Measurements from ENCODE around the gene ZNF593.

The ZNF593 gene

DNA sequence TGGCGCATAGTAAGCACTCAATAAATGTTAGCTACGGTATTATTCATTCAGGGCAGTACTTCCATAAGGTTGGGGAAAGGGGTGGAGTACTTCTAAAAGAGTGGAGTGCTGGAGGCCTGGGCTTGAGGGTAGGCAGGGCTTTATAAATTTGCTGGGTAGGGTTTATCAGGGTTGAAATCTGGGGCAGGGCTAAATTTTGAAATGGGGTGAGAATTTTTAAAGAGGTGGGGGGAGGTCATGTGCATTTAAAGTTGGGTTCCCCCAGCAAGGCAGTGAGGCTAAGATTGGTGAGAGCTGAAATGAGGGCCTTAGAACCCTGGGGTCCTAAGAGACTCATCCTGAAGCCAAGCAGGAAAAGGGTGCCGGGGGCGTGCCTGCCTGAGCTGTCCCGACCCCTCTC, 30.7 kb downstream of the ZNF593 start:
- DNase-seq, result no peak

DNA sequence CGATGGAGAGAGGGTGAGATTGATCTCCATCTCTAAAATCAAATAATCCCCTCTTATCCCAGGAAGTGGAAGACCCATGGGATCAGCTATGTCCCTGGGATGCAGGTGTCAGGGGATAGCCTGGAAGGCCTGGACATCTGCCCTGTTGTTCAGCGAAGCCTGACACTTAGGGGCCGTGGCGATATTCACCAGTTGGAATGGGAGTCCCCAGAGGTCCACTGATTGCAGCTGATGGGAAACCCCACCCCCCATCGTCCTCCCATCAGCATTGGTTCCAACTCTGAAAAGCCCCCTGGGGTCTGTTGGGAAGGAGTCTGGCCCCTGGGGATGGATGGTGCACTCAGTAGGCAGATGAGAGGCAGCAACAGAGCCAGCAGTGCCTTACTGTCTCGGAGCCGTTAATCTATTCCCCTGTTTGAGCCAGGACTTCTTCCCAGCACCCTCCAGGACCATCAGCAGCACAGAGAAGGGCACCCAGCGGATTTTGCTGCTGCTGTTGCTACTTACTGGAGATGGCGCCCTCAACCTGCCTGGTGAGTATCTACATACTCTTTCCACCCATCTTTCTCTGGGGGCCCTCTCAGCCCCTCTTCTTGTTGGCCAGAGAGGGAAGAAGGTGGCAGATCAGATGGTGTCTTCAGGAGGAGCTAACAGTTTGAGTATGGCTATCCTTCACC, 34.1 kb downstream of the ZNF593 start:
- DNase-seq, result no peak

DNA sequence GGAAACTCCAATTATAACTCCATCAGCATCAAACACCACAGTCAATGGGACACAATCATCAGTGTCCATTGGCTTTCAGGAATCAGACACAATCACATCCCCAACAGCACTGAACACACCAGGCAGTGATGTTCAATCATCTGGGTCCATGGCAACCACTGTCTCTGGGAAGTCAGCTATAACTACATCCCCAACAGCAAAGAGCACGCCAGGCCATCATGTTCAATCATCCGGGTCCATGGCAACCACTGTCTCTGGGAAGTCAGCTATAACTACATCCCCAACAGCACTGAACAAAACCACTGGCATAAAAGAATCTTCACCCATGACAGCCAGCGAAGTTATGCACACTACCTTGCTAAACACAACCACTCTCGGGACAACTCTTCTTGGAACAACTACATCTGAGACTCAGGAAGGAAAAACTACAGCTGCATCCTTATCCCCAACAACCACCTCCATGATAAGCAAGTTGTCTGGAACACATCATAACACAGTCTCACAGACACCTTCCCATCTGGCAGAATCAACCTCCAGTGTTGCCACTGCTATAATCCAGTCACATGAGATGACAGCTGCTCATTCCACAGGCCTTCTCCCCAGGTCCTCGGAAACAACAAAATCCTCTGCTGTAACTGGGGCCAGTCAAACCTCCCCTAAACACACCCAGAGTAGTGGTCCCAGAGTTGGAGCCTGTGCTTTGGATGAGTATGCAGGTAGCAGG, 40.6 kb downstream of the ZNF593 start:
- no peak for DNase-seq

DNA sequence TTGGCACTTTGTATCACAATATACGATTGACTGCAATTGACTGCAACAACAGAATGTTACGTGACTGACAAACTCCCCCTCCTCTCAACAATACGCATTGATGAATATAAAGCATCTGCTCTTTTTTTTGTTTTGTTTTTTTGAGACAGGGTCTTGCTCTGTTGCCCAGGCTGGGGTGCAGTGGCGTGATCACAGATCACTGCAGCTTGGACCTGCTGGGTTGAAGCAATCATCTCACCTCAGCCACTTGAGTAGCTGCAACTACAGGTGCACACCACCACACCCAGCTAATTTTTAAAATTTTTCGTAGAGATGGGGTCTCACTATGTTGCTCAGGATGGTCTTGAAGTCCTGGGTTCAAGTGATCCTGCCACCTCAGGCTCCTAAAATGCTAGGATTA, 43.0 kb downstream of the ZNF593 start:
- no peak for DNase-seq

DNA sequence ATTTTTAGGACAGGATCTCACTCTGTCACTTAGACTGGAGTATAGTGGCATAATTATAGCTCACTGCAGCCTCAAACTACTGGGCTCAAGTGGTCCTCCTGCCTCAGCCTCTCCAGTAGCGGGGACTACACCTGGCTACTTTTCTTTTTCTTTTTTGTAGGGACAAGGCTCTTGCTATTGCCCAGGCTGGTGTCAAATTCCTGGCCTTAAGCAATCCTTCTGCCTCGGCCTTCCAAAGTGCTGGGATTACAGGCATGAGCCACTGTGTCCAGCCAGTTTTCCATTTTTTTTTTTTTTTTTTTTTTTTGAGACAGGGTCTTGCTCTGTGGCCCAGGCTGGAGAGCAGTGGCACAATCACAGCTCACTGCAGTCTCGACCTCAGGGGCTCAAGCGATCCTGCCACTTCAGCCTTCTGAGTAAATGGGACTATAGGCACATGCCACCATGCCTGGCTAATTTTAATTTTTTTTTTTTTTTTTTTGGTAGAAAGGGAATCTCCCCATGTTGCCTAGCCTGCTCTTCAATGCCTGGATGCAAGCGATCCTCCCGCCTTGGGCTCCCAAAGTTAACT, 43.7 kb downstream of the ZNF593 start:
- no peak for DNase-seq

DNA sequence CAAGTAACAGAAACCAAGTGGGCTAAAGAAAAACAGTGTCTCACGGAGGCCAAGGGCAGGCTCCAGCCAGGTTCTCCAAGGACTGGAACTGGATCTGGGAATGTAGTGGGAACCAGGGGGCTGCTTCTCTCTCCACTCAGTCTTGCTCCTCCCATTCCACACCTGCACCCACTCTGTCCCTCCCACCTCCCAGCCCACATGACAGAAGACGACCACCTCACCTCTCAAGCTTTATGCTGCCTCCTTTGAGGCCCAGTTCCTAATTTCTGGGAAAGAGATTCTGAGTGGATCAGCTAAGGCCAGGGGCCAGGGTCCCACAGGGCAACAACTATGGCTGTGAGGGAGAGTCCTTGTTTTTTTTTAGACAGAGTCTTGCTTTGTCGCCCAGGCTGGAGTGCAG, 45.5 kb downstream of the ZNF593 start:
- DNase-seq, result no peak

DNA sequence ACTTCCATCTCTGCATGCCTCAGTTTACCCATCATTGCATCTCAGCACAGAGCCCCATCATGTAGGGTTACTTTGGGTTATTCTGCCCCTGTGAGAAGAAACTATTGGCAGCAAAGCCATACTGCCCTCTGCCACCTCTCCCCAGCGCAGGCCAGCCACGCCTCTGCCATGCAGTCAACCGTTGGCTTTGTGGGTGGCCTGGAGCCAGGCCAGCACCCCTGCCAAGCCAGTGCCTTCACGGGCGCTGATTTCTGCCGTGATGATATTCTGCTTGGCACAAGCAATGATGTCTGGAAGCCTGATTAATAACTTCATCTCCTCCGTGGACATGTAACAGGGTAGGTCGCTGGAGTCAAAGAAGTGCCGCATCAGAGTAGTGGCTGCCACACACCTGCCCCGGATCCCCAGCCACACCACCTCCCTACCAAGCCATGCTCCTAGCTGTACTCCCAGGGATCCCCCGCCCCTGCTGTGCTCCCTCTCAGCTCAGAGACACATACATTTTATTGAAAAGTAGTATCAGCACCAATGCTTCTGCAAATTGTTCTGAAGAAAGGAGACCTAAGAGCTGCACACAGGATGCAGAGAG, 49.3 kb downstream of the ZNF593 start:
- DNase-seq, result no peak
